Naive thymus-derived CD4-positive, alpha-beta T cell (primary cell): ENCODE data around the gene PKD1L1. TPM values are rescaled to one million over a fixed set of nuclear protein-coding genes. Genes with fewer than 3 reads are reported as not detected.

Source experiments
- ATAC-seq: fragments of 150-1000 bp; cut with Tn5 transposase; 2 replicates; pipeline ENCODE4 v1.10.0; 2021; ENCODE audit warnings: mild to moderate bottlenecking, moderate library complexity
- CTCF ChIA-PET: fragments of 350-600 bp; sonication (Branson Sonifier 250); formaldehyde crosslinking; loops from one replicate; lab custom pipeline; 2021; ENCODE audit warnings: antibody characterized with exemption; lab: Charles Lee
- POLR2A ChIA-PET: fragments of 350-600 bp; sonication (Branson Sonifier 250); formaldehyde crosslinking; loops from one replicate; lab custom pipeline; 2021; ENCODE audit warnings: antibody characterized with exemption, inconsistent platforms; lab: Charles Lee
- DNase-seq, 9 donors: peaks; one replicate each; pipeline versions ENCODE4 v3.0.0 to v3.0.0-alpha.2; 2020 to 2022; ENCODE audit warnings: mixed read lengths in 1 of 9
- H3K27ac ChIP-seq: one replicate; pipeline ENCODE4 v1.7.0; 2013; ENCODE audit warnings: mild to moderate bottlenecking, low read depth, low read length, moderate library complexity
- H3K27me3 ChIP-seq, 2 donors: one replicate each; pipeline ENCODE4 v1.7.0; 2013; ENCODE audit warnings: low read length in 2 of 2, mild to moderate bottlenecking in 2 of 2, moderate library complexity in 2 of 2; ENCODE audit not compliant: control insufficient read depth in 2 of 2, insufficient read depth in 2 of 2
- H3K36me3 ChIP-seq, 3 experiments: 1 replicate in 2 of 3; 2 replicates in 1 of 3; pipeline ENCODE4 v1.7.0; 2013; ENCODE audit warnings: low read length in 3 of 3, mild to moderate bottlenecking in 3 of 3, moderate library complexity in 1 of 3; ENCODE audit not compliant: insufficient read depth in 3 of 3, control insufficient read depth in 2 of 3
- H3K4me1 ChIP-seq, 2 donors: one replicate each; pipeline ENCODE4 v1.7.0; 2013; ENCODE audit warnings: low read length in 2 of 2, mild to moderate bottlenecking in 2 of 2, moderate library complexity in 1 of 2; ENCODE audit not compliant: control insufficient read depth in 2 of 2, insufficient read depth in 2 of 2
- H3K4me3 ChIP-seq: 2 replicates; pipeline ENCODE4 v1.7.0; 2013; ENCODE audit warnings: mild to moderate bottlenecking, low read length
- H3K9me3 ChIP-seq, 3 experiments: 1 replicate in 2 of 3; 2 replicates in 1 of 3; pipeline ENCODE4 v1.7.0; 2013; ENCODE audit warnings: low read length in 3 of 3; ENCODE audit not compliant: control insufficient read depth in 2 of 3
- H3K27ac Mint-ChIP-seq, 9 donors: one replicate each; pipeline ENCODE4 v1.8.0; 2020 to 2022; ENCODE audit warnings: mixed read lengths in 9 of 9, mild to moderate bottlenecking in 8 of 9, moderate library complexity in 5 of 9, inconsistent platforms in 2 of 9
- H3K27me3 Mint-ChIP-seq, 5 donors: one replicate each; pipeline ENCODE4 v1.8.0; 2021 to 2022; ENCODE audit warnings: mixed read lengths in 5 of 5, mild to moderate bottlenecking in 1 of 5
- H3K36me3 Mint-ChIP-seq, 5 donors: one replicate each; pipeline ENCODE4 v1.8.0; 2020 to 2022; ENCODE audit warnings: mixed read lengths in 5 of 5, mild to moderate bottlenecking in 3 of 5, inconsistent platforms in 1 of 5
- H3K4me1 Mint-ChIP-seq, 7 donors: one replicate each; pipeline ENCODE4 v1.8.0; 2020 to 2022; ENCODE audit warnings: mixed read lengths in 7 of 7, mild to moderate bottlenecking in 3 of 7, inconsistent platforms in 1 of 7
- H3K4me3 Mint-ChIP-seq, 10 donors: one replicate each; pipeline ENCODE4 v1.8.0; 2020 to 2022; ENCODE audit warnings: mild to moderate bottlenecking in 10 of 10, mixed read lengths in 10 of 10, moderate library complexity in 6 of 10, inconsistent platforms in 2 of 10
- H3K9me3 Mint-ChIP-seq, 11 donors: one replicate each; pipeline ENCODE4 v1.8.0; 2020 to 2022; ENCODE audit warnings: mixed read lengths in 11 of 11, mild to moderate bottlenecking in 4 of 11, inconsistent platforms in 1 of 11, moderate library complexity in 1 of 11
- intact Hi-C, 2 donors: fragments of 100-400 bp; cut with micrococcal nuclease; formaldehyde crosslinking; loops; one replicate each; pipeline ENCODE4 v1.15.1; 2023
- polyA plus RNA-seq, 2 donors: library from polyadenylated mRNA; unstranded; fragments of 300-500 nt; fragmentation: Illumina TruSeq; gene quantifications; one replicate each; pipeline ENCODE4 v1.2.3, GENCODE V29; 2021
- total RNA-seq, 6 experiments: library from RNA in 5 of 6; stranded (reverse) in 5 of 6; gene quantifications; 1 replicate in 5 of 6; 2 replicates in 1 of 6; pipeline ENCODE4 v1.2.3 and lab custom pipeline; 2021 to 2026

PKD1L1 gene
- total and polyA plus RNA-seq, 7 experiments from 2014 or later: 0.07 to 1.5 (median 0.83) TPM; not detected in 1

DNA sequence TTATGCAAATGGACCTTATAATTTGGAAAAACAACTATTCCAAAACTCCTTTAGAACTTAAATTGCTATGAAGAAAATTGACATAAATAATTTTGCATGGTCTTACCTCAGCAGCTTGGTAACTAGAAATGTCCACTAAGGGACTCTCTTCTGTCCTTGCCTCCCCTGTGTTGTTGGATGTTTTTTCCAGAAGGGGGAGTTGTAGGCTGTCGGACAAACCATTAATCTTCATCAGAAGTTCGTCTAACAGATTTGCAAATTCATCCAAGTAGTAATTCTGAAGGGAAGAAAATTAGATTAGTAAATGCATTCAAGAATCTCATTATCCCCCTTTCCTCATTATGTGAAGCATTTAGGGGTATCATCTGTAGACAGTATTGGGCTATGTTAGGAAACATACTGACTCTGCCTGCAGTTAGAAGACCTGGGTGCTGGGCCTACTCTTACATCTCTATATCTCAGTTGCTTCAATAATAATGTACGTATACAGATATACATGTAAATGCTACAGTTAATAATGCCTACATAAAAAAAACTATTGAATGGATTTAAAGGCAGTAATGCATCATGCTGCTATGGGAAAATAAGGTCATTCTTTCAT is 155.6 kb downstream of the PKD1L1 start:
- no peak overlapping the region for H3K27ac ChIP-seq
- DNase-seq: no peak
- no peaks in the 10 kb centered on the region for H3K4me1 ChIP-seq
- ATAC-seq: no peak
- Mint-ChIP-seq H3K27me3 (peaks cover 0 to 5% (median 0%) of the 10 kb centered on the region in 5 donors), H3K4me3 (no peak overlapping the region), H3K4me1 (no peaks in the 10 kb centered on the region), H3K36me3 (no peaks in the 10 kb centered on the region), H3K27ac (no peak overlapping the region), H3K9me3 (no peaks in the 10 kb centered on the region)
- no peaks in the 10 kb centered on the region for H3K27me3 ChIP-seq
- no peak overlapping the region for H3K4me3 ChIP-seq
- intact Hi-C loops: no loop called here
- POLR2A ChIA-PET: no interaction called here
- no peaks in the 10 kb centered on the region for H3K36me3 ChIP-seq
- H3K9me3 ChIP-seq: no peaks in the 10 kb centered on the region
- CTCF ChIA-PET: interaction anchor here (0.6 kb wide), 1 partner anchor 142 kb away, joined by 3 read pairs; no protein-coding TSS in a partner anchor

DNA sequence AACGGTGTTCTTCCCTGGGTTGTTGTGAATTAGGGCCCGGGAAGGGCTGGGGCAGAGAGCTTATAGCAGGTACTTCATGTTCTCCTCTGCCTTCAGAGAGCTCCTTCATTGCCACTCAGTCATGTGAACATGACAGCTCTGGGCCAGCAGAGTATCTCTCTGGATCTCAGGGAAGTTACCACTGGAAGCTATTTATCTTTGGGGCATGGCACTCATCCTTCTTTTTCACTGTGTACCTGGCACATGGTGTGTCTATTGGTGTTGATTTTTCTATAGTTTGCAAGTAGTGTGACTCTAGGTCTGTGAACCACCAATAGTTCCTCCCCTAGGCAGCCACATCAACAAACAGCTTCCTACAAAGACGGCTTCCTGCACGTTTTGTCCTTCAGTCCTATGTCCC is 156.6 kb downstream of the PKD1L1 start:
- H3K4me1 ChIP-seq: no peaks in the 10 kb centered on the region
- POLR2A ChIA-PET: no interaction called here
- Mint-ChIP-seq H3K27me3 (peaks cover 0 to 5% (median 0%) of the 10 kb centered on the region in 5 donors), H3K4me3 (no peak overlapping the region), H3K36me3 (no peaks in the 10 kb centered on the region), H3K4me1 (no peaks in the 10 kb centered on the region), H3K27ac (no peak overlapping the region), H3K9me3 (no peaks in the 10 kb centered on the region)
- H3K9me3 ChIP-seq: no peaks in the 10 kb centered on the region
- H3K27me3 ChIP-seq: no peaks in the 10 kb centered on the region
- DNase-seq (no peak), ATAC-seq (no peak)
- CTCF ChIA-PET: no interaction called here
- no peaks in the 10 kb centered on the region for H3K36me3 ChIP-seq
- no peak overlapping the region for H3K4me3 ChIP-seq
- H3K27ac ChIP-seq: no peak overlapping the region
- intact Hi-C loops: no loop called here

DNA sequence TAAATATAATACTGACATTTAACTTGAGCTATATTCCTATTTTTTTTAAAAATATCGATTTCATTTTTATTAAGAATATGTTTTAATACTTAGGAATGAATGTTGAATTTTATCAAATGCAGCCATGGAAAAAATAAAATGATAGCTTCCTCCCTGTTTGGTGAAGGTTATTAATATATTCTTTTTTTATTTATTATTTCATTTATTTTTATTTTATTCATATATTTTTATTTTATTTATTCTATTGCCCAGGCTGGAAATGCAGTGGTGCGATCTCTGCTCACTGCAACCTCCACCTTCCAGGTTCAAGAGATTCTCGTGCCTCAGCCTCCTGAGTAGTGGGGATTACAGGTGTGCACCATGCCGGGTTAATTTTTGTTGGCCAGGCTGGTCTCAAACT is 160.2 kb downstream of the PKD1L1 start:
- no peak overlapping the region for H3K27ac Mint-ChIP-seq
- no peaks in the 10 kb centered on the region for H3K27me3 ChIP-seq
- ATAC-seq (no peak), DNase-seq (no peak)
- H3K36me3 ChIP-seq: no peaks in the 10 kb centered on the region
- ChIA-PET POLR2A (no interaction called here), CTCF (no interaction called here)
- H3K27me3 Mint-ChIP-seq: peaks cover 0 to 4% (median 0%) of the 10 kb centered on the region in 5 donors
- H3K4me3 Mint-ChIP-seq: no peak overlapping the region
- no peaks in the 10 kb centered on the region for H3K9me3 ChIP-seq
- no peak overlapping the region for H3K4me3 ChIP-seq
- no peaks in the 10 kb centered on the region for H3K36me3 Mint-ChIP-seq
- intact Hi-C loops: no loop called here
- H3K27ac ChIP-seq: no peak overlapping the region
- no peaks in the 10 kb centered on the region for H3K9me3 Mint-ChIP-seq
- no peaks in the 10 kb centered on the region for H3K4me1 Mint-ChIP-seq
- H3K4me1 ChIP-seq: no peaks in the 10 kb centered on the region

DNA sequence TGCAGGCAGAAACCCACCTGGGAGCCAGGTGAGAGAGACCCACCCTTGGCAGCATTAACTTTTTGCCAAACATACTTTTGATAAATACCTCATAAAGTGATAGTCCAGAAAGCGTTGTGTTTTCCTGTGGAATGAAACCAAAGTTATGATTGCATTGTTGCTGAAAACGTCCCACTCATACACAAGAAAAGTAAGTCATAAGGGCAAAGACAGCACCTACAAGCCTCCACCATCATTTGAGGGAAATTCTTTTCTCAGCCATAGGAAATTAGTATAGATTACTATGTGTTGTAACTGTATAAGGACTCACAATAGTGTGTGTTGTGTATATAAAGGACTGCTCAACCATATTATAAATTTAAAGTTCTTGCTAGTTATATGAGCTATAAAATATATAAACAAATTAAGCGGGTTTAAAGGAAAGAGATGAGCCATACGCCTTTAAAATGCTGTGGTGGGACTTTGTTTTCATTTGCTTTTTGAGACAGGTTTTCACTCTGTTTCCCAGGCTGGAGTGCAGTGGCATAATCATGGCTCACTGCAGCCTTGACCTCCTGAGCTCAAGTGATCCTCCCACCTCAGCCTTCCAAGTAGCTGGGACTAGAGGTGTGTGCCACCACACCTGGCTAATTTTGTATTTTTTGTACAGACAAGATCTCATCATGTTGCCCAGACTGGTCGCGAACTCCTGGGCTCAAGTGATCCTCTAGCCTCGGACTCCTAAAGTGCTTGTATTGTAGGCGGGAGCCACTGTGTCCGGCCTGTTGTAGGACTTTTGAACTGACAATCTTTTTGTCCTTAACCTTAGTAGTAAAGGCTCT is 160.8 kb downstream of the PKD1L1 start:
- intact Hi-C loops: no loop called here
- no peaks in the 10 kb centered on the region for H3K9me3 Mint-ChIP-seq
- H3K27ac ChIP-seq: no peak overlapping the region

DNA sequence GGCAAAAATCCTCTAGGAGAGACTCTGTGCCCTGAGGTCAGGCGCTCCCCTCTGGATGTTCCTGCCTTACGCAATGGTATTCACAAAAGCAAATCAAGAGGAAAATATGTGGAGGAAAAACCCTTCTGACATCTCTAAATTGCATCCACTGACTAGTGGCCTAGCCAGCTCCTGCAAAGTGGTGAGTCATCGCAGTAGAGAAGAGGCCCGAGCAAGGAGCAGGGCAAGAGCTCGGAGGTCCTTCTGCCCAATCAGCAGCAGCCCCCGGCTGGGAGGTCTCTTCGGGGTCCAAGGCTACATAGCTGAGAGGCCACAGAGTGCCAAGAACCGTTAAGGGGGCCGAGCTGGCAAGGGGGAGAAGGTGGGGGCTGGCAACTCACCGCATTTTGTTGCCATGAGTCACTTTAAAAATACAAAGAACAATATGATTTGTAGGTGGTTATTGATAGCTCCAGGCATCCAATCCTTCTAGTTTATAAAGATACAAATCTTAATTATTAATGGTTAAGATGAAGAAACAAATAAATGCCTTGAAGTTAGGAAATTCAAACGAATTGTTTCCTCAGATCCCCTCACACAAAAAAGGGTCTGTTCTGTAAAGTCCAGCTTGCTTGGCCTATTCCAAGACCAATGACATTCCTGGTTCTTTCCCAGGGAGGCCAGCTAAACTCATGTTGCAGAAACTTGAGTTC is 161.6 kb downstream of the PKD1L1 start:
- Mint-ChIP-seq H3K4me3 (no peak overlapping the region), H3K27me3 (peaks cover 0 to 2% (median 0%) of the 10 kb centered on the region in 5 donors), H3K9me3 (peaks cover 0 to 2% (median 0%) of the 10 kb centered on the region in 11 donors), H3K27ac (no peak overlapping the region), H3K36me3 (no peaks in the 10 kb centered on the region), H3K4me1 (no peaks in the 10 kb centered on the region)
- CTCF ChIA-PET: no interaction called here
- no peaks in the 10 kb centered on the region for H3K4me1 ChIP-seq
- no peaks in the 10 kb centered on the region for H3K27me3 ChIP-seq
- no peaks in the 10 kb centered on the region for H3K36me3 ChIP-seq
- H3K9me3 ChIP-seq: no peaks in the 10 kb centered on the region
- intact Hi-C loops: no loop called here
- DNase-seq: no peak
- POLR2A ChIA-PET: no interaction called here
- H3K27ac ChIP-seq: no peak overlapping the region
- H3K4me3 ChIP-seq: no peak overlapping the region
- no peak for ATAC-seq

More for the DNA sequence above, 160.8 kb downstream of the PKD1L1 start:
- H3K4me3 Mint-ChIP-seq: no peak overlapping the region
- no peaks in the 10 kb centered on the region for H3K4me1 Mint-ChIP-seq
- no peak for DNase-seq
- ChIA-PET CTCF (no interaction called here), POLR2A (no interaction called here)
- Histone ChIP-seq H3K4me1 (no peaks in the 10 kb centered on the region), H3K9me3 (no peaks in the 10 kb centered on the region), H3K27me3 (no peaks in the 10 kb centered on the region), H3K36me3 (no peaks in the 10 kb centered on the region), H3K4me3 (no peak overlapping the region)
- no peaks in the 10 kb centered on the region for H3K36me3 Mint-ChIP-seq
- H3K27ac Mint-ChIP-seq: no peak overlapping the region
- no peak for ATAC-seq
- peaks cover 0 to 4% (median 0%) of the 10 kb centered on the region in 5 donors for H3K27me3 Mint-ChIP-seq

DNA sequence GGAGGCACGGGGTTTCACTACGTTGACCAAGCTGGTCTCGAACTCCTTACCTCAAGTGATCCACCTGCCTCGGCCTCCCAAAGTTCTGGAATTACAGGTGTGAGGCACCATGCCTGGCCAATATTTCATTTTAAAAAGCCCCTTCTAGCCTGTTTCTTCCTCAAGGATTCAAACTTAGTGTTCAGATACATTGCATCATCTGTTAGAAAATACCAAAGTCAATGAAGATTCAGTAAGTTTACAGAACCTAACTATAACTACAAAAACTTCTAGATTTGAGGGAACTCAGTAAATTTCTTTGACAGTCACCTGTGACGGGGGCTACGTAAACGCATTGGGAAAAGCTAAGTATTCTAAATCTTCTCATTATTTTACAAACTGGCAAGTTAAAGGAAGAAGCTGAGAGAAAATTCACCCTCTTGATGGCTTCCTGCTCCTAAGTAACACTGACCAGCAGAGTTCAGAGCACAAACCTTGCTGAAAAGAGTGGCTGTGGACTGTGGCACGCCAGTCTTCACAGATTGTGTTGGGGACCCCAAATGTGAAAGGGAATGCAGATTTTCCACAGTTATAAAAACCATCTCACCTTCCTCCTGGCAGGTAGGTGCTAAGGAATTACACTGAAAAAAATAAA is 162.2 kb downstream of the PKD1L1 start:
- no peak for ATAC-seq
- H3K9me3 ChIP-seq: no peaks in the 10 kb centered on the region
- H3K27me3 ChIP-seq: no peaks in the 10 kb centered on the region
- peaks cover 0 to 2% (median 0%) of the 10 kb centered on the region in 11 donors for H3K9me3 Mint-ChIP-seq
- H3K4me1 ChIP-seq: no peaks in the 10 kb centered on the region
- no peaks in the 10 kb centered on the region for H3K36me3 ChIP-seq
- H3K27ac Mint-ChIP-seq: no peak overlapping the region
- POLR2A ChIA-PET: no interaction called here
- DNase-seq: no peak
- H3K4me1 Mint-ChIP-seq: no peaks in the 10 kb centered on the region
- peaks cover 0 to 2% (median 0%) of the 10 kb centered on the region in 5 donors for H3K27me3 Mint-ChIP-seq
- CTCF ChIA-PET: no interaction called here
- H3K27ac ChIP-seq: no peak overlapping the region
- no peak overlapping the region for H3K4me3 Mint-ChIP-seq
- H3K36me3 Mint-ChIP-seq: no peaks in the 10 kb centered on the region
- H3K4me3 ChIP-seq: no peak overlapping the region
- intact Hi-C loops: no loop called here
